Renal cortex interstitium (tissue), 11 donors: ENCODE data around the gene FN3K. TPM values are rescaled to one million over a fixed set of nuclear protein-coding genes. Genes with fewer than 3 reads are reported as not detected.
"Not testable (repeated sequence)": the region's sequence is repeated elsewhere in the genome, so short reads cannot be mapped to it uniquely, and the experiment has no call there.

Experiments used
- DNase-seq, 11 donors: peaks; one replicate each; pipeline ENCODE4 v3.0.0-alpha.2; 2013; ENCODE audit warnings: low read depth in 9 of 11, low spot score in 4 of 11; ENCODE audit errors: extremely low read depth in 1 of 11
- polyA plus RNA-seq, 3 donors: library from polyadenylated mRNA; unstranded; fragments of 120-200 nt; gene quantifications; one replicate each; pipeline ENCODE4 v1.2.1, GENCODE V29; 2013; ENCODE audit not compliant: insufficient read length in 3 of 3

Gene FN3K
- polyA plus RNA-seq, 3 donors: 28.1 to 49.5 (median 31.7) TPM

DNA sequence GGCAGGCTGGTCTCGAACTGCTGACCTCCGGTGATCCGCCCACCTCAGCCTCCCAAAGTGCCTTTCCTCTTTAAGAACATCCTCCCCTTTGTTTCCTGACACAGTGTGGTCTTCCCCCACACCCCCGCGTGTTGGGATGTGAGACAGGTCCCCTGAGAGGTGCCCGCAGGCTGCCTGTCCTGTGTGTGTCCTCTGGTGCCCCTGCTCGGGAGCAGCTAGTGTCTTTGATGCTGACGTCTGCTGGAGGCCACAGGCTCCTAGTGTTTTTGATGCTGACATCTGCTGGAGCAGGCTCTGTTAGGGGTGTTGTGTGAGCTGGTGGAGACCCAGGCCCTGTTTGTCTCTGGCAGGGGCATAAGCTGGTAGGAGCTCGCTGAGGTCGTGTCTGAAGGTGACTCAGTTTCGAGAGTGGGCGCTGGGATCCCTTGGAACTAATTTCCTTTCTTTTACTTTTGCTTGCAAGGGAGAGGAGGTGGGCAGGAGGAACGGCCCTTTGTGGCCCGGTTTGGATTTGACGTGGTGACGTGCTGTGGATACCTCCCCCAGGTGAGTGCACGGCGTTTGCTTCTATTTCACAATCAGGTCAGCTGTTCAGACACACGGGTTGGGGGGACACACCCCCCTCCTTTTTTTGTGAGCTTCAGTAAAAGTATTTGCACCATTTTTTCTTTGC, 12.9 kb upstream of the FN3K start:
- no peak for DNase-seq

DNA sequence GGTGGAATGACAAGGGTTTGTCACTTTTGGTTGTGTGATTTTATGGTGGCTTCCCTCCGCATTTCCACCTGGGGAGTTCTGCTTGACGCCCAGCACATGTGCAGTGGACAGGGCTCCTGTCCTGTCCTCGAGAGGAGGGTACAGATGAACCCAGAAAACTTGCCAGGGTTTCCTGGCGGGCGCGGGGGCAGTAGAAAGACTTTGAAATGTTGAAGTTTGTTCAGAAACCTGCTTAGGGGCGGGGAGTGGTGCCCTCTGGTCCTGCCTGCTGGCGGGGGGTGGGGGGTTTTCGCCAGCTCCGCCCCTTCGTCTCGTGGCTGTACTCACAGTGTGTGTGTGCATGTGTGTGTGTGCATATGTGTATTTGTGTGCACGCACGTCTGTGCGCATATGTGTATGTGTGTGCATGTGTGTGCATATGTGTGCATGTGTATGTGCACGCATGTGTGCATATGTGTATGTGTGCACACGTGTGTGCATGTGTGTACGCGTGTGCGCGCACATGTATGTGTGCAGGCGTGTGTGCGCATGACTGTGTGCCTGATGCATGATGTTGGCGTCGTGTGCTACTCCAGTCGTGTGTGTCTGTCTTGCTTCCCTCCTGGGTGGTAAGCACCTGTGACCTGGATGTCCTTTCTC, 12.1 kb upstream of the FN3K start:
- DNase-seq: no peak

DNA sequence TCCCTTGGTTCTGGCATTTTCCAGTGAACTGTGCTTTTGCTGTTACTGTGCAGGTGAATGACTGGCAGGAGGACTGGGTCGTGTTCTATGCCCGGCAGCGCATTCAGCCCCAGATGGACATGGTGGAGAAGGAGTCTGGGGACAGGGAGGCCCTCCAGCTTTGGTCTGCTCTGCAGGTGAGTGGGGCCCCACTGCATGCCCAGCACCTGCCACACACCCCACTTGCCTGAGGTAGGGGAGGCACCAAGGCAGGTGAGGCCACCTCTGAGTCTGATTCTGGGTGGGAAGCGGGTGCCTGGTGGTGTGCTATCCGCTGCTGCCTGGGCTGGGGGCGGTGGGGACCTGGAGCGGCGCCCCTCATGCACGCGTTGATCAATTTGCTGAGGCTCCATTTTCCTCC, 9.0 kb upstream of the FN3K start:
- no peak for DNase-seq

DNA sequence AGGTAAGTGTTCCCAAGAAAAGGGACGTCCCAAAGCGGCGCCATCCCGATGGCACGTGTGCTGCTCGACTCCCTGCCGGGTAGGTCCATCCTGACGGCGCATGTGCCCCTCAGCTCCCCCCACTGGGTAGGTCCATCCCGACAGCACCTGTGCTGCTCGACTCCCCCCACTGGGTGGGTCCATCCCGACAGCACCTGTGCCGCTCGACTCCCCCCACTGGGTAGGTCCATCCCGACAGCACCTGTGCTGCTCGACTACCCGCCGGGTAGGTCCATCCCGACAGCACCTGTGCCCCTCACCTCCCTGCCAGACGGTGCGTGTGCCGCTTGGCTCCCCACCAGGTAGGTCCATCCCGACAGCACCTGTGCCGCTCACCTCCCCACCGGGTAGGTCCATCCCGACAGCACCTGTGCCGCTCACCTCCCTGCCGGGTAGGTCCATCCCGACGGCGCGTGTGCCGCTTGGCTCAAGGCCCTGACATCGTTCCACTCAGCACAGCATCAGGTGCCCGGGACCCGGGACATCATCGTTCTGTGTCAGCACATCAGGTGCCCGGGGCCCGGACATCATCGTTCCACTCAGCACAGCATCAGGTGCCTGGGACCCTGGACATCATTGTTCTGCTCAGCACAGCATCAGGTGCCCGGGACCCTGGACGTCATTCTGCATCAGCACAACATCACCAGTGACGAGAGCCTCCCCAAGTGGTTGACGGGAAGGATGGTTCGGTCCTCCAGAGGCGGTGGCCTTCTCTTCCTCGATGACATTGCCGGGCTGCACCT, 5.7 kb upstream of the FN3K start:
- no peak for DNase-seq

DNA sequence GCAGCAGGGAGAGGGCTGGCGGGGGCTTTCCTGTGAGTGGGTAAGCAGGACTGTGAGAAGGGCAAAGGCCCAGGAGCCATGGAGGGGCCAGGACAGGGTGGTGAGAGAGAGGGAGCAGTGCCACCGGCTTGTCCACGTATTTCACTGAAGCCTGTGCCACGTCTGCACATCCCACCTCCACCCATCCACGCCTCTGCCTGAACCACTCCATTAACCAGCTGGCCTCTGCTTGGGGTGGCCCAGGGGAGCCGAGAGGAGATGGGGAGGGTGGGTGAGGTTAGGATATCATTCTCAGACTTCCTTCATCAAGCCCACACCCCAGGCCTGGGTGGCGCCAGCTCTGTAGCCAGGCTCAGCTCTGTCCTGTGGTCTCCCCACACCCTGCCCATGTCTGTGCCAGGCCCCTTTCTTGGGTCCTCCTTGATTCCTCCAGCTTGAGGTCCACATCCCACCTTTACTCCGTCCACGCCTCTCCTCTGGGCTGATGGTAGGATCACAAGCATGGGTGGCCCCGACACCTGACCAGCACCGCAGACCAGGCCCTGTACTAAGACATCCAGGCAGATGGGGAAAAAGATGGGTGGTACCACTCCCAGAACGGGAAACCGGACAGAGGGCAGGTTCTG, 3.2 kb upstream of the FN3K start:
- DNase-seq: no peak

DNA sequence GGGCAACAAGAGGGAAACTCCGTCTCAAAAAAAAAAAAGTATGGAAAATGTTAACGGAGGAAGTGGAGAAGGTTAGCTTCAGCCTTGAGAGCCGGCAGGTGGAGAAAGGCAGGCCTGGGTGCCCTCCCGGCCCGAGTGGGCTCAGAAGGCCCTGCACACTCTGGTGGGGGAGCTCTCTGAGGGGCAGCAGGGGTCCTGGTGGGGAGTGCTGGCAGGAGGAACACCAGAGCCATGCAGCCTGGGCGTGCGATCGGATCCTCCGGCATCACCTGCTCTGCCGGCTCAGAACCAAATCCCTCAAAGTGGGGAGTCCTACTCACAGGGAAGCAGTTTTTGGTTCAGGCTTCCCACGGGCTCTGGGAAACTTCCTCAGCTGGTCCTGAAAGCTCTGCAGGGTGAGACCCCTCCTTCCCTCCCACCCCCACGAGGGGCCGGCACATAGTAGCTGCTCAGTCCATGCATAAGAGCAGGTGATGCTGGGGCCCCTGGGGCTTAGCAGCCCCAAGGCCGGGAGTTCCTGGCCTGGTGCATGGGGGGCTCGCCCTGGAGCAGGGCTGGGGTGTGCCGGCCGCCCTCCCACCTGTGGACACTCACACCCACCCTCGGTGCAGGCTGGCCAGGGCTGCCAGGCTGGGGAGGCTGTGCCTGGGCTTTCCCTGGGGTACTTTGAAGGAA, 1.2 kb downstream of the FN3K start:
- no peak for DNase-seq

DNA sequence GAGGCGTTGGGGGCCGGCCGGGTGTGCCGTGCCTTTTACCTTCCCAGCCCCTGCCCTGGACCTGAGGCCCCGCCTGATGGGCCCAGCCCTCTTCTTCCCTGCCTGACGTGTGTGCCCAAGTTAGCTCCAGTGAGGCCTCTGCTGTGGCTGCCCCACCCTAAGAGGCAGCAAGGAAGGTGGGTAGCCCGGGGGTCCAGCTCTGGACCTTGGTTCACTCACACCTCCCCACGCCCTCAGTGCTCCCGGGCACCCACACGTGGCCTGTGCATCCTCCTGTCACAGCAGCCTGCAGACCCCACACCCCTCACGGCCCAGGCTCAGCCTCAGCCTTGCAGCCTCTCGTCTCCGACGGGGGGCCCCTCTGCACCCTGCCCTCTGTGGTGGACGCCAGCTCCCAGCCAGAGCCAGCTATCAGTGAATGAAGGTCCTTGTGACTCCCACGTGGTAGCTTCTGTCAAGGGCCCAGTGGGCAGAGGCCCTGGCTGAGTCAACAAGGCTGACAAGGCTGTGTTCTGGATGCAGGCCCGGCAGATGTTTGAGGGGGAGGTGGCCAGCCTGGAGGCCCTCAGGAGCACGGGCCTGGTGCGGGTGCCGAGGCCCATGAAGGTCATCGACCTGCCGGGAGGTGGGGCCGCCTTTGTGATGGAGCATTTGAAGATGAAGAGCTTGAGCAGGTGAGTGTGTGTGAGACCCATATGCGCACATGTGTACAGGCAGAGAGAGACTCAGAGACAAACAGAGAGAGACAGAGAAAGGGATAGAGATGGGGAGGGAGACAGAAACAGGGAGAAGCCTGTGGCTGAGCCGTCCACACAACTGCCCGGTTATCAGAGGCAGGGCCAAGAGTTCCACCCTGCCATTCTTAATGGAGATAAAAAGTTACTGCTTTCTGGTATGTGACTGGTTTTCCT, 2.8 kb downstream of the FN3K start:
- no peak for DNase-seq

DNA sequence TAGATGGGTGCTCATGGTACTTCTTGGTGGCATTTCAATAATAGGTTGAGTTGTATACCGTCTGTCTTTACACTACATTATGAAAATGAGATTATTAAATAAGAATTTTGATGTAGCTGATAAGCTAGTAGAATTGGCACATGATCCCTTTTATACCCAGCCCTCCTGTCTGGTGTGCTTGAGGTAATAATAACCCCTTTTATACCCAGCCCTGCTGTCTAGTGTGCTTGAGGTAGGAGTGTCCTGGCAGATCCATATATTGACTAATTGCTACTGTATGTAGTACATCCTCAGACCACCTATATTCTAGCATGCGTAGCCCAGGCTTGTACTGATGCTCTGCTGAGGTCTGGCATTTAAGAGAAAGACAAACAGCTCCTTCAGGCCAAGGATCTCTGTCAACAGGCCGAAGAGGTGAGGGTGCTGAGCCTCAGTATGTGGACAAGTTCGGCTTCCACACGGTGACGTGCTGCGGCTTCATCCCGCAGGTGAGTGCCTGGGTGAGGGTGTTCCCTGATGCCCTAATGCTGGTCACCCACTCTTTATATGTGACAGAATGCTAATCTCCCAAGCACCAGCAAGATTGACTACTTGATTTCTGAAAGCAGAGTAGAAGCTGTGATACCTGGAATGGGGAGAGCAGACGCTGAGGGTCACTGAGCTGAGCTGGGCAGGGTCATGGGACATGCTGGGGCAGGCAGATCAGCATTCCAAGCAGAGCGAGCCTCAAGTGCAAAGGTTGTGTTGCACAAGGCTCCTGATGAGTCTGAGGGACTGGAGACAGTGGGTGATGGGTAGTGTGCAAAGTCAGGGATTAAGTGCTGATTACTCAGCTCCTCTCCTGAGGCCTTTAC, 5.7 kb downstream of the FN3K start:
- no peak for DNase-seq

DNA sequence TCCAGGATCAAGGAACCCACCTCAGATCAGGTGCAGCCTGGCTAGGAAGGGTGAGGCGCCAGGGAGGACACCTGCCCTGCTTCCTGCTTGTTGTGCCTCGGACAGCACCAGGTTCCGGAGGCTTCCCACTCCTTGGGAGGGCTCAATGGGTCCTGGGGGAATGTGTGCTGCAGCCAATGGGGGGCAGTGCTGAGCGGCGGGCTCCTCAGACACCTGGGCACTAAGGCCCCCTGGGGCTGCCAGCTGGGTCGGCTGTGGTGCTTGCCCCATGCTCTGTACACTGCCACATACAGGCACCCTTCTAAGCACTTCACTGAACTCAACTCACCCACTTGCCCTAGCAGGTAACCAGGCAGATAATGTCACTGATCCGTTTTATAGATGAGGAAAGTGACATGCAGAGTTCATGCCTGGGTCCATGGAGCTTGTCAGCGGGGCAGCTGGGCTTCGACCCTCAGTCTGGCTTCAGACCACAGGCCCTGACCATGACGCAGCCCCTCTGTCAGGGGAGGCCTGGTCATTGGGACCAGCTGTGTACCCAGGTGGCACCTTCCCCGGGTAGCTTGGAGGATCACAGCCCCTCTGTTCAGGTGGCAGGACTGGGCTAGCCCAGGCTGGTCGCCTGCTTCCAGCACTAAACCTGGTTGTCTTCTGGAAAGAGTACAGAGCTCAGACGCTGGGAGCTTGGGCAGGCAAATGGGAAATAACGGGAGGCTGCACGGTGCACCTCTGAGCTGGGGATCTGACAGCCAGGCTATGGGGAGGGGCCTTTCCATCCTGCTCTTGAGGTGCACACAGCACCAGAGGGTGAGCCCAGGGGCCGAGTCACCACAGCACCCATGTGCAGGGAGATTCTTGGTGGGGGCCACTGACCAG, 8.2 kb downstream of the FN3K start:
- DNase-seq: no peak

DNA sequence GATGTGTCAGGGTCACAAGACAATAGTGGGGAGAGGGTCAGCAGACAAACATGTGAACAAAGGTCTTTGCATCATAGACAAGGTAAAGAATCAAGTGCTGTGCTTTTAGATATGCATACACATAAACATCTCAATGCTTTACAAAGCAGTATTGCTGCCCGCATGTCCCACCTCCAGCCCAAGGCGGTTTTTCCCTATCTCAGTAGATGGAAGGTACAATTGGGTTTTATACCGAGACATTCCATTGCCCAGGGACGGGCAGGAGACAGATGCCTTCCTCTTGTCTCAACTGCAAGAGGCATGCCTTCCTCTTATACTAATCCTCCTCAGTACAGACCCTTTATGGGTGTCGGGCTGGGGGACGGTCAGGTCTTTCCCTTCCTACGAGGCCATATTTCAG, 9.3 kb downstream of the FN3K start:
- not testable (repeated sequence) for DNase-seq

DNA sequence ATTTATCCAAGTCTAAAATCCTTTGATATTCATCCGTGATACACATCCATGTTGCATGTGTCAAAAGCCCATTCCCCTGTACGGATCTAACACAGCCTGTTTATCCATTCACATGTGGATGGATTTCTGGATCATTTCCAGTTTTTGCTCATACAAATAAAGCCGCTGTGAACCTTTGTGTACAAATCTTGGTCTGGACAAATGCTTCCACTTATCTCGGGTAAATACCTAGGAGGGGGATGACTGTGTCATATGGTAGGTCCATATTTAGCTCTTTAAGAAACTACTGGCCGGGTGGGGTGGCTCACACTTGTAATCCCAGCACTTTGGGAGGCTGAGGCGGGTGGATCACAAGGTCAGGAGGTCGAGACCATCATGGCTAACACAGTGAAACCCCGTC, 10.1 kb downstream of the FN3K start:
- DNase-seq: no peak

DNA sequence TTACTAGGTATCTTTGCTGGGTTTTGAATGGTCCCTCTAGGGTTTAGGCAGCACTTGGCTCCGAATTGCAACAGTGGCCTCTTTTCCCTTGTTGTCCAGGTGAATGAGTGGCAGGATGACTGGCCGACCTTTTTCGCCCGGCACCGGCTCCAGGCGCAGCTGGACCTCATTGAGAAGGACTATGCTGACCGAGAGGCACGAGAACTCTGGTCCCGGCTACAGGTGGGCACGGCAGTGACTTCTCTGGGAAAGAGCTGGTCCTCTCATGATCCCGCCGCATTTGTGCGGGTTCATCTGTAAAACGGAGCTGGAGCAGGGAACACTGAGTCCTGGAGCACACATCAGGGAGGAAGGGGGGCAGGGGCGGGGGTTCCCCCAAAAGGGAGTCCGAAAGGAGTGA, 13.3 kb downstream of the FN3K start:
- no peak for DNase-seq

DNA sequence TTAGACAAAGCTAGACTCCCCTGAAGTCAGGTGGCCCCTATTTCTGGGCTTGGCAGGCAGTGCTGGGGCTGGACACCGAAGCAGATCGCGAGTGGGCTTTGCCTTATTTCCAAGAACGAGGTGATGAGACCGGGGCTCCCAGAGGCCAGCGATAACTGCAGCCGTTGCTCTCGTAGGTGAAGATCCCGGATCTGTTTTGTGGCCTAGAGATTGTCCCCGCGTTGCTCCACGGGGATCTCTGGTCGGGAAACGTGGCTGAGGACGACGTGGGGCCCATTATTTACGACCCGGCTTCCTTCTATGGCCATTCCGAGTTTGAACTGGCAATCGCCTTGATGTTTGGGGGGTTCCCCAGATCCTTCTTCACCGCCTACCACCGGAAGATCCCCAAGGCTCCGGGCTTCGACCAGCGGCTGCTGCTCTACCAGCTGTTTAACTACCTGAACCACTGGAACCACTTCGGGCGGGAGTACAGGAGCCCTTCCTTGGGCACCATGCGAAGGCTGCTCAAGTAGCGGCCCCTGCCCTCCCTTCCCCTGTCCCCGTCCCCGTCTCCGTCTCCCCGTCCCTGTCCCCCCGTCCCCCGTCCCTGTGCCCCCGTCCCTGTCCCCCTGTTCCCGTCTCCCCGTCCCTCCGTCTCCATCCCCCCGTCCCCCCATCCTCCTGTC, 15.0 kb downstream of the FN3K start:
- no peak for DNase-seq

DNA sequence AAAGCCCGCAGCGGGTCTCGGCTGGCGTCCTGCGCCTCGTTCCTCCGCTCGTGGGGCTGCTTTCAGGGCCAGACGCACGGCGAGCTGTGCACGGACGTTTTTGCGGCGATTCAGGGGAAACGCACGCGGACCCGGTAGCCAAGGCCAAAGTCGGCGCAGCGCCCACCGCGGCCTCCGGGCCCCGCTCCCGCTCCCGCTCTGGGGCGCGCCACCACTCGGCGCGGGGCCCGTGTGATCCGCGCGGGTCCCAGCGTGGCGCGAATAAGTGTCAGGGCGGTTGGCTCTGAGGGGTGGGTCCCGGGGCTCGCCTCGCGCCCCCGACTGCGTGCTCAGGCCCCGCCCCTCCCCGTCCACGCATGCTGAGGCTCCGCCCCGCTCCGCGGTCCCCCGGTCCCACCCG, 15.8 kb downstream of the FN3K start:
- DNase-seq: peak in 2 of 11 donors; percentile 19 to 52

DNA sequence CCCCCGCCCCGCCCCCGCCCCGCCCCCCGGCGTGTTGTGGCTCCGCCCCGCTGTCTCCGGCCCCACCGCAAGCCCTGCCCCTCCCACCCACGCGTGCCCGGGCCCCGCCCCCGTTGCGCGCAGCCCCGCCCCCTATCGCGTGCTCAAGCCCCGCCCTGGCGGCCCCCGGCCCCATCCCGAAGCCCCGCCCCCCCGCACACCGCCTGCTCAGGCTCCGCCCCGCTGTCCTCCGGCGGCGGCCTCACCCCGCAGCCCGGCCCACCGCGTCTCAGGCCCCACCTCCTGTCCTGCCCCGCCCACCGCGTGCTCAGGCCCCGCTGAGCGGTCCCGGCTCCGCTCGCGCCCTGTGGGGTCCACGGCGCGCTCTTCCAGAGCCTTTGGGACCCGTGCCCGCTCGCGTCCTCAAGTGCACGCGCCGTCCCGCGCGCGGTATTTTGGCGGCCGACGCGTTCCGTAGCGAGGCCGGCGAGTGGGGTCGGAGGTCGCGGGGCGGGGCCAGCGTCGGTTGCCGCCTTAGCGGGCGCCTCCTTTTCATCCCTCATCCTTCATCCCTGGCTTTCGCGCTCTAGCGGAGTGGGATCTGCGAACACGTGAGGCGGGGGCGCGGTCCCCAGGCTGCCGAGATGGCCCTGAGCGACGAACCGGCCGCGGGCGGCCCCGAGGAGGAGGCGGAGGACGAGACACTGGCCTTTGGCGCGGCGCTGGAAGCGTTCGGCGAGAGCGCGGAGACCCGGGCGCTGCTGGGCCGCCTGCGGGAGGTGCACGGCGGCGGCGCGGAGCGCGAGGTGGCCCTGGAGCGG, 16.4 kb downstream of the FN3K start, which contains the start of gene TBCD:
Gene TBCD (plus strand): TSS at position 495 of the 800 bp plus-strand sequence. CDS start 129 bp downstream, at position 624.
- peak; percentile 69 to 88 (median 85) for DNase-seq
